Fibroblast of skin of abdomen (primary cell): ENCODE measurements around the gene ZER1.
"Not testable (repeated sequence)": the region's sequence is repeated elsewhere in the genome, so short reads cannot be mapped to it uniquely, and the experiment has no call there.

Experiments
- DNase-seq: peaks from one replicate; pipeline ENCODE4 v3.0.0-alpha.2; 2013

Gene ZER1

DNA sequence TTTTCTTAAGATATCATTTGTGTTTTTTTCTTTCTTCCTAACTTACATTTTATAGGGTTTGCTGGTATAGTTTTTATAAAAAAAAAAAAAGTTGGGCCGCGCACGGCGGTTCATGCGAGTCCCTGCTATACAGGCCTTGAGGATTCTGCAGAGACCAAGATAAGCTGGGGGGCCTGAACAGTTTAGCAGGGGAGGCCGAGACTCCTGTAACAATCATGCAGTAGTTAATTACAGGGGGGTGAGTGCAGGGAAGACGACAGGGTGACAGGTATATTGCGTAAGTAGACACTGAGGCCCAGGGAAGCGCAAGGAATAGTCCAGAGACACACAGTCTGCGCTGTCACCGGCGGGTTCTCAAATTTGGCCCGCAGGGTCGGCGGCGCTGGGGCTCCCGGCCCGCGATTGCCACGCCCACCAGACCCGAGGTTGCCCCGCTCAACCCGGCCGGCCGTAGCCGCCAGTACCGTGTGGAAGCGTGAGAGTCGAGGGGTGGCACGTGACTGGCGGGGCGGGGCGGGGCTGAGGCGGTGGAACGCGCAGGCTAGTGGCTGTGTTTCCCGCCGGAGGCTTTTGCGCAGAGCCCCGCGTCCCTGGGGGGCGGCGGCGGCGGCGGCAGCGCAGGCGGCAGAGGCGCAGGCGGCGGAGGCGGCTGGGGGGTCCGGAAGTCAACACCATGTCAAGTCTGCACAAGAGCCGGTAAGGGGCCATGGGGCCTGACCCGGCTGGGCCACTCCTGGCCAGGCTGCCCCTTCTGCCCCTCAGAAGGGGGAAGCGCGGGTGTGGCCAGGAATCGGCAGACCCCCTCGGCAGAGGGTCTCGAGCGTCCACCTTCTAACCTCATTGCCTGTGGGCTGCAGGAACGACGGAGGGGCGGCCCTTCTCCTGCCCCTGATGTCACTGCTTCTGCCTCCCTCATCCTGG is 15.2 kb upstream of the ZER1 start, which contains the start of gene TBC1D13:
TSS of gene TBC1D13 (plus strand) at position 573 of the 921 bp plus-strand sequence. CDS start at position 674, 101 bp downstream.
- peak; percentile 85 for DNase-seq

DNA sequence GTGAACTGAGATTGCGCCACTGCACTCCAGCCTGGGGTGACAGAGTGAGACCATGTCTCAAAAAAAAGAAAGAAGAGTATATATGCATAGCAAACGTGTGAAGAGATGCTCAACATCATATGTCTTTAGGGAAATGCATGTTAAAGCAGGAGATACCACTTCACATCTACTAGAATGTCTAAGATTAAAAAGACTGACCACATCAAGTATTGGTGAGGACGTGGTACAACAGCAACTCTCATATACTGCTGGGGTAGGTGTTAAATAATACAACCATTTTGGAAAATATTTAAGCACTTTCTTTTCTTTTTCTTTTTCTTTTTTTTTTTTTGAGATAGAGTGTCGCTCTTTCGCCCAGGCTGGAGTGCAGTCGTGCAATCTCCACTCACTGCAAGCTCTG is 13.7 kb upstream of the ZER1 start:
- DNase-seq = no peak

DNA sequence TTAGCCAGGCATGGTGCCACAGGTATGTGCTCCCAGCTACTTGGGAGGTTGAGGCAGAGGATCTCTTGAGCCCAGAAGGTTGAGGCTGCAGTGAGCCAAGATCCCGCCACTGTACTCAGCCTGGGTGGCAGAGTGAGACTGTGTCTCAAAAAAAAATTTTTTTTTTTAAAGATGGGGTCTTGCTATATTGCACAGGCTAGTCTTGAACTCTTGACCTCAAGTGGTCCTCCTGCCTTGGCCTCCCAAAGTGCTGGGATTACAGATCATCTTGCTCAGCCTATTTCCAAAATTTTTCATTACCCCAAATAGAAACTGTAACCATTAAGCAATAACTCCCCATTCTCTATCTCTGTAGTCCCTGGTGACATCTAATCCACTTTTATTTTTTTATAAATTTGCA is 10.9 kb upstream of the ZER1 start:
- DNase-seq = no peak

DNA sequence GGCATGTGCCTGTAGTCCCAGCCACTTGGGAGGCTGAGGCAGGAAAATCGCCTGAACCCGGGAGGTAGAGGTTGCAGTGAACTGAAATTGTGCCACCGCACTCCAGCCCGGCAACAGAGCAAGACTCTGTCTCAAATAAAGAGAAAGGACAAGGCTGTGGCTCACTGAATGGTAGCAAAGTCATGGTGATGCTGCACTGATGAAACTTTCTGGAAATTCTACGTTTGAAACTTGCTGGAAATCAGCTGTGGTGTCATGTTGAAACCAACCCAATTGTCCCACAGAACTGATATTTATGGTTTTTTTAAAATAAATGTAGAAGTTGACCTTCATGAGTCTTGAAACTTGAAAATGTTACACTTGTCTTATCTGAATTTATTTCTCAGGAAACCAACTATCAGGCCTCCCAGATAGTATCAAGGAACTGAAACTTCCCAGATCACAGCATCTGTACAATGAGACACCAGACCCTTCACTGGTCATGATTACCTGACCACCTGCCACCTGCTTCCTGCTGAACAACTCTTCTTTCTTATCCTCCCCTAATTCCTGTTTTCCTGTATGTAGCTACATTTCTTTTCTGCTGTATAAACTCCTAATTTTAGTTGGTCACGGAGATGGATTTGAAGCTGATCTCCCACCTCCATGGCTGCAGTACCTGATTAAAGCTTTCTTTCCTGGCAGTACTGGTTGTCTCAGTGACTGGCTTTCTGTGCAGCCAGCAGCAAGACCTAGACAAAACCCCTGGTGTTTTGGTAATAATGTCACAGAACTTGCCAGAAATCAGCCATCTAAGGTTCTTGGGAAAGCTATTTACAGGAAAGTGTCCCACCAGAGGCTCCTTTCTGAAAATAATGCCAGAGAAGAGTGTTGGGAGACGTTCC is 9.7 kb upstream of the ZER1 start:
- DNase-seq = no peak

DNA sequence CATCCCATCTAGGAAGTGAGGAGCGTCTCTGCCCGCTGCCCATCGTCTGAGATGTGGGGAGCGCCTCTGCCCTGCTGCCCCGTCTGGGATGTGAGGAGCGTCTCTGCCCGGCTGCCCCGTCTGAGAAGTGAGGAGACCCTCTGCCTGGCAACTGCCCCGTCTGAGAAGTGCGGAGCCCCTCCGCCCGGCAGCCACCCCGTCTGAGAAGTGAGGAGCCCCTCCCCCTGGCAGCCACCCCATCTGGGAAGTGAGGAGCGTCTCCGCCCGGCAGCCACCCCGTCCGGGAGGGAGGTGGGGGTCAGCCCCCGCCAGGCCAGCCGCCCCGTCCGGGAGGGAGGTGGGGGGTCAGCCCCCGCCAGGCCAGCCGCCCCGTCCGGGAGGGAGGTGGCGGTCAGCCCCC is 8.4 kb upstream of the ZER1 start:
- not testable (repeated sequence) for DNase-seq

GRCh38 chr9:128774804-128775203 is 3.1 kb upstream of the ZER1 start:
- DNase-seq = no peak

GRCh38 chr9:128773049-128773448 is 1.3 kb upstream of the ZER1 start:
- no peak for DNase-seq

- DNase-seq = no peak
Observed at GRCh38 chr9:128771094-128771721, 519 bp downstream of the ZER1 start.

DNA sequence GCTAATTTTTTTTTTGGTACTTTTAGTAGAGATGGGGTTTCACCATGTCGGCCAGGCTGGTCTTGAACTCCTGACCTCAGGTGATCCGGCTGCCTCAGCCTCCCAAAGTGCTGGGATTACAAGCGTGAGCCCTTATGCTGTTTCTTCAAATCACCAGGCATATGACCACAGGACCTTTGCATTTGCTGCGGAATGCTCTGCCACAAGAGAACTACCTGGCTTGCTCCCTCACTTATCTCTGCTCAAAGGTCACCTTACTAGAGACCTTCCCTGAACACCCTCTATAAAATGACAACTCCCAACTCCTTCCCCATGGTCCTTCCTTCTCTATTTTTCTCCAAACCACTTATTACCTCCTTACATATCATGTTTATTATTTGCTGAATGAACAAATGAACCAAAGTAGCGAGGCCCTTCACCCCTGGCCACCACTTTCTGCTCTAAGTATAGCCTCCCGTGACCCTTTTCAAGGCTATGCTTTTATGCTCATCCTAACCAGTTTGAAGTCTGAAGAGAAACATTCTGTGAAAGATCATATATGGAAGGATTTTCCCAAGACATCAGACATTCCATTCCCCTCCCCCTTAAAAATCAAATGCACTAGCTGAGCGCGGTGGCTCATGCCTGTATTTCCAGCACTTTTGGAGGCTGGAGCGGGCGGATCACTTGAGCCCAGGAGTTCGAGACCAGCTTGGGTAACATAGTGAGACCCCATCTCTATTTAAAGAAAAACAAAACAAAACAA is 1.3 kb downstream of the ZER1 start:
- no peak for DNase-seq

- DNase-seq = no peak
Observed at GRCh38 chr9:128768606-128769005, 3.1 kb downstream of the ZER1 start.

- DNase-seq = no peak
Observed at GRCh38 chr9:128765499-128765898, 6.2 kb downstream of the ZER1 start.

GRCh38 chr9:128764361-128764760 is 7.4 kb downstream of the ZER1 start:
- no peak for DNase-seq

DNA sequence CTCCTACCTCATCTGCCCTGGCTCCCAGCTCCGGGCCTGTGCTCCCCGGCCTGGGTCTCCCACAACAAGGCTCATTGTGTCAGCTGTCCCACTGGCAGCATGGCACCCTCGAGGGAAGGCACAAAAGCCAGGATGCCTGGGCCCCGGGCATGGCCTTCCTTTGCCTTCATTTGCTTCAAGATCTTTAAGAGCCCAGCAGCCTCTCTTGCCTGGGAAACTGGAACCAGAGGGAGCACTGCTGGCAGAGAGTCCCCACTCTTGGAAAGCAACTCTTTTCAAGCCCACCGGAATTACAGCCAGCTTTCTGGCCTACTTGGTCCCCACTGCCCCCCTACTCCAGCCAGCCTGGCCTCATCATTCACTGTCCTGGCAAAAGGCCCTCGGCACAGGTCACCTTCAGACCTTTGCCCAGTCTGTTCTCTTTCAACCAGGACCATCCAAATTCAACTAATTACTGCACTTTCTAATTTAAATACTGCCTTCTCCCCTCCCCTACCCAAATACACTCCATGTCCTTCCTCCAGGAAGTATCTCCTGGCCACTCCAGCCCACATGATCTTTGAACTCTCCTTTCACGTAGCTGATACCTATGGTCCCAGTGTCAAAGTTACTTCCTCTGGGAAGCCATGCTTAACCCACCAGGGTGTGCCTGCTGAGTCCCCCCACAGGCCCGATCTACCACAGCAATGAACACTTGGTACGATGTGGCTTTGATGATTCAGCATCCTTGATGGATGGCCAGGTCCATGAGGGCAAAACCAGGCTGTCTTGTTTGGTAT is 8.9 kb downstream of the ZER1 start:
- DNase-seq = no peak

DNA sequence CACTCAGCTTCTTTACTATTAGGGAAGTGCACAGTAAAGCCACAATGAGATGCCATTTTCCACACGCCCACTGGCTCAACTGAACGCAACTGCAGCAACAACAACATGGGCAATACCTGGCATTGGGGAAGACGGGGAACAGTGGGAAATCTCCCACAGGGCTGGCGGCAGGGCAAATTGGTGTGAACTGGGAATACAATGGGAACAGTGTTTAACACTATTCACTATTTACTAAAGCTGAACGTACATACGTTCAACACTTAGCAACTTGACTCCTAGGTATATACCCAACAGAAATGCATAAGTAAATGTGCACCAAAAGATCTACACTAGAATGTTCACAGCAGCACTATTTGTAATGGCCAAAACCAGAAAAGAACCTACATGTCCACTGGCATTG is 14.1 kb downstream of the ZER1 start:
- no peak for DNase-seq

DNA sequence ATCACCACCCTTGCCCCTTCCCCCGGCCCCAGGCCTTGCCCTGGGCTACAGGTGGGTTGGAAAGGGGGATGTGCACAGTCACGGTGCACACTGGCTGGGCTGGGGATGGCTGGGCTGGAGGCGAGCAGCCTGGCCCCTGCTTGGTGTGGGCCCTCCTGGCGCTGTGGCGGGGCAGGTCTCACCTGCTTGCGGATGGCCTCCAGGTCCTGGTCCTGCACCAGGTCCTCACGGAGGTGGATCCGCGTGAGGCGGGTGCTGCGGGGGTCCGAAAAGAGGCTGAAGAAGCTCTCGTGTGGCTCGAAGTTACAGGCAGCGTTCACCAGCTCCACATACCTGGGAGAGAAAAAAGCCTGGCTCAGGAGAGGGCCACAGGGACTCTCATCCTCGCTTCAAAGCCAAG is 18.1 kb downstream of the ZER1 start:
- DNase-seq = no peak

DNA sequence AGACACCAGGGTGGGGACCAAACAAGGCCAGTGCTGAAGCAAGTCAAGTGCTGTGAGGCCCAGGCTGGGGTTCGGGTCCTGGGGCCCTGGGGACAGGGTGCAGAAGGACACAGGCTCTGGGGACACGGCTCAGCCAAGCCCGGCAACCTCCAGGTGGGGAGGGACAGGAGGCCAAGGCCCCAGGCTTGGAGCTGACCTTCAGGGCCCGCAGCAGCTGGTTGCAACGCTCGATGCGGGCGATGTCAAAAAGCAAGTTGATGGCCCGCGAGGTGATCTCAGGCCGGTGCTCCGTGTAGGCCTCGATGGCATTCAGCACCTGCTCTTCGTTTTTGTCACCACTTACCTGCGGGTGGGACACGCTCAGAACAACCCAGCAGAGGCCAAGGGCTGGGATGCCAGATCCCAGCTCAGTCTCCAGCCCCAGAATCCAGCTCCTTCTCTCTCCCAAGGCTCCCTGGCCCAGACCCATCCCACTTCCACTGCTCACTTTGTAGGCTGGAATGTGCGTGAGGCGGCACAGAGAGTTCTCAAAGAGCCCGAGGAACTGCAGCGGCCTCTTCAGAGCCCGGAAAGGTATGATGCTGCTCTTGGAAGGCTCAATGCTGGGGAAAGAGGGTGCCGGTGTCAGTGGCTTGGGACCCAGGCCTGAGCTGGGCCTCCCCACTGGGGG is 20.7 kb downstream of the ZER1 start:
- no peak for DNase-seq

DNA sequence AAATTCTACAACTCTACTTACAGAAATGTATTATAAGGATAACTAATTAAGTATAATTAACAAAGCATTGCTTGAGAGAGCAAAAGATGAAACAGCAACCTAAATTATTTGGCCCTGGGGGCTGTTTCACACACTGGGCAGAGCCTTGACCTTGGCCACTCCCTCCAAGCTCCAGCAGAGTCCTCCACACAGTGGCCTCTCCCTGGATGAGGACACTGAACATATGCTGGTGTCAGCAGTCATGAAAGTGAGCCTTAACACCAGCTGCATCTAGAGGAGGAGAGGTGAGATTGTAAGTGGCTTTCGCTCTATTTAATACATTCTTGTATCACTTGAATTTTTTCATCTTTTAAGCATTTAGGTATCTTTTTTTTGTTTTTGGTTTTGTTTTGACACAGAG is 24.5 kb downstream of the ZER1 start:
- DNase-seq = no peak

GRCh38 chr9:128743421-128743820 is 28.3 kb downstream of the ZER1 start:
- no peak for DNase-seq

GRCh38 chr9:128742401-128742800 is 29.3 kb downstream of the ZER1 start:
- no peak for DNase-seq

- no peak for DNase-seq
Observed at GRCh38 chr9:128735373-128735772, 36.4 kb downstream of the ZER1 start.

GRCh38 chr9:128733256-128733655 is 38.5 kb downstream of the ZER1 start:
- DNase-seq = peak; percentile 85
